Measurements from ENCODE around the gene CEP152.

CEP152 gene

GRCh38 chr15:48723969-48724368 lies 86.9 kb downstream of the CEP152 start:
- no peak for DNase-seq (ENCODE audit: low read depth)
- no peak for TF ChIP-seq CTCF (IDR thresholded peaks at IDR 0.05; ENCODE audit: insufficient read depth, low read depth, low read length, missing control alignments)
- H3K4me3 ChIP-seq (ENCODE audit: low read depth, low read length) = no peak overlapping the region

- H3K4me3 ChIP-seq (ENCODE audit: low read depth, low read length) = no peak overlapping the region
- no peak for TF ChIP-seq CTCF (IDR thresholded peaks at IDR 0.05; ENCODE audit: insufficient read depth, low read depth, low read length, missing control alignments)
- no peak for DNase-seq (ENCODE audit: low read depth)
Measured at GRCh38 chr15:48722764-48723661, 87.9 kb downstream of the CEP152 start.

GRCh38 chr15:48721061-48721810 lies 89.6 kb downstream of the CEP152 start:
- no peak for DNase-seq (ENCODE audit: low read depth)

GRCh38 chr15:48720646-48721045 lies 90.2 kb downstream of the CEP152 start:
- TF ChIP-seq CTCF (IDR thresholded peaks at IDR 0.05; ENCODE audit: insufficient read depth, low read depth, low read length, missing control alignments) = no peak
- DNase-seq (ENCODE audit: low read depth) = no peak

More at GRCh38 chr15:48721061-48721810, 89.6 kb downstream of the CEP152 start:
- no peak overlapping the region for H3K4me3 ChIP-seq (ENCODE audit: low read depth, low read length)
- TF ChIP-seq CTCF (IDR thresholded peaks at IDR 0.05; ENCODE audit: insufficient read depth, low read depth, low read length, missing control alignments) = no peak

GRCh38 chr15:48719668-48720067 lies 91.2 kb downstream of the CEP152 start:
- no peak for DNase-seq (ENCODE audit: low read depth)
- no peak for TF ChIP-seq CTCF (IDR thresholded peaks at IDR 0.05; ENCODE audit: insufficient read depth, low read depth, low read length, missing control alignments)
- H3K4me3 ChIP-seq (ENCODE audit: low read depth, low read length) = no peak overlapping the region

More at GRCh38 chr15:48720646-48721045, 90.2 kb downstream of the CEP152 start:
- no peak overlapping the region for H3K4me3 ChIP-seq (ENCODE audit: low read depth, low read length)

GRCh38 chr15:48718646-48719045 lies 92.2 kb downstream of the CEP152 start:
- DNase-seq (ENCODE audit: low read depth) = no peak
- no peak overlapping the region for H3K4me3 ChIP-seq (ENCODE audit: low read depth, low read length)
- no peak for TF ChIP-seq CTCF (IDR thresholded peaks at IDR 0.05; ENCODE audit: insufficient read depth, low read depth, low read length, missing control alignments)

Data from GM12865 (cell line).